ENCODE measurements around the gene COA3.

DNA sequence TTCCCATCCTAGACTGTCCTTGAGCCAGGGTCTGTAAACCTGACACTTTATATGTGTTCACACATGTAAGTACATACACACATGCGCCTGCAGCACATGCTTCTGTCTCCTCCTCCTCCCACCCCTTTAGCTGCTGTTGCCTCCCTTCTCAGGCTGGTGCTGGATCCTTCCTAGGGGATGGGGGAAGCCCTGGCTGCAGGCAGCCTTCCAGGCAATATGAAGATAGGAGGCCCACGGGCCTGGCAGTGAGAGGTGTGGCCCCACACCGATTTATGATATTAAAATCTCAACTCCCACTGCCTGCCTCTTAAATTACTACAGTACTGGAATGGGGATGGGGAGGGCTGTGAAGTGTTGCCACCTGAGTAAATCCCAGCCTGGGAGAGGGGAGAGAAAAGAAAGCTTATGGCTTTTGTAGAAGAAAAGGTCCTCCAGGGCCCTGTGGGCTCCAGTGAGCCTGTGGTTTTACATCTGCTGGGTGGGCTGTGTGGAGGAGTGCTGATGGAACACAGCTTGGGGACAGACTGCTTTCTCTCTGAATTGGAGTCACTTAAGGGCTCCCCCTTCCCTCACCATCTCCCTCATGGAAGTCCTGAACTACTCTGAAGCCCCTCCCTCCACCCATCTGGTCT, 19.1 kb downstream of the COA3 start:
- no peak for TF ChIP-seq POLR2A (IDR thresholded peaks at IDR 0.05)
- TF ChIP-seq, protein P1, sequence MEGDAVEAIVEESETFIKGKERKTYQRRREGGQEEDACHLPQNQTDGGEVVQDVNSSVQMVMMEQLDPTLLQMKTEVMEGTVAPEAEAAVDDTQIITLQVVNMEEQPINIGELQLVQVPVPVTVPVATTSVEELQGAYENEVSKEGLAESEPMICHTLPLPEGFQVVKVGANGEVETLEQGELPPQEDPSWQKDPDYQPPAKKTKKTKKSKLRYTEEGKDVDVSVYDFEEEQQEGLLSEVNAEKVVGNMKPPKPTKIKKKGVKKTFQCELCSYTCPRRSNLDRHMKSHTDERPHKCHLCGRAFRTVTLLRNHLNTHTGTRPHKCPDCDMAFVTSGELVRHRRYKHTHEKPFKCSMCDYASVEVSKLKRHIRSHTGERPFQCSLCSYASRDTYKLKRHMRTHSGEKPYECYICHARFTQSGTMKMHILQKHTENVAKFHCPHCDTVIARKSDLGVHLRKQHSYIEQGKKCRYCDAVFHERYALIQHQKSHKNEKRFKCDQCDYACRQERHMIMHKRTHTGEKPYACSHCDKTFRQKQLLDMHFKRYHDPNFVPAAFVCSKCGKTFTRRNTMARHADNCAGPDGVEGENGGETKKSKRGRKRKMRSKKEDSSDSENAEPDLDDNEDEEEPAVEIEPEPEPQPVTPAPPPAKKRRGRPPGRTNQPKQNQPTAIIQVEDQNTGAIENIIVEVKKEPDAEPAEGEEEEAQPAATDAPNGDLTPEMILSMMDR (IDR thresholded peaks at IDR 0.05), result no peak
